Endothelial cell of umbilical vein (primary cell): Measurements from ENCODE around the gene DEFB112.

ENCODE experiments used
- CTCF ChIP-seq, 2 donors: IDR thresholded peaks; 1 replicate in 1 of 2; 2 replicates in 1 of 2; pipeline ENCODE4 v1.5.1; 2011; ENCODE audit warnings: low read length in 2 of 2, mild to moderate bottlenecking in 2 of 2, moderate library complexity in 2 of 2, control low read depth in 1 of 2, inconsistent platforms in 1 of 2, low read depth in 1 of 2; ENCODE audit not compliant: insufficient read depth in 1 of 2; ENCODE audit errors: extremely low read depth in 1 of 2
- EZH2 ChIP-seq: IDR thresholded peaks from 2 replicates; pipeline ENCODE4 v1.6.1; 2012; ENCODE audit warnings: borderline replicate concordance, low read depth, mild to moderate bottlenecking, moderate library complexity, low read length, inconsistent platforms; ENCODE audit not compliant: severe bottlenecking
- GATA2 ChIP-seq: IDR thresholded peaks from 2 replicates; pipeline ENCODE4 v1.7.0; 2011; ENCODE audit warnings: low read depth, mild to moderate bottlenecking, moderate library complexity, mixed read lengths, low read length; ENCODE audit not compliant: insufficient read length, insufficient read depth
- MAX ChIP-seq: IDR thresholded peaks from 2 replicates; pipeline ENCODE4 v1.6.1; 2011; ENCODE audit not compliant: insufficient read depth, insufficient read length
- MYC ChIP-seq: IDR thresholded peaks from one replicate; pipeline ENCODE4 v1.6.1; 2011; ENCODE audit warnings: mild to moderate bottlenecking, low read depth, low read length
- POLR2A ChIP-seq: IDR thresholded peaks from 2 replicates; pipeline ENCODE4 v1.6.1; 2012; ENCODE audit warnings: low read depth, mild to moderate bottlenecking, control low read depth, low read length
- POLR2AphosphoS5 ChIP-seq: IDR thresholded peaks from 2 replicates; pipeline ENCODE4 v1.6.1; 2012; ENCODE audit warnings: low read depth, mild to moderate bottlenecking, control low read depth, low read length, moderate library complexity; ENCODE audit not compliant: insufficient read depth

GRCh38 chr6:50003139-50003538 lies 46.6 kb downstream of the DEFB112 start:
- no peak for TF ChIP-seq CTCF (IDR thresholded peaks at IDR 0.05; ENCODE audit: extremely low read depth in 1 of 2, insufficient read depth in 1 of 2, low read depth in 1 of 2, low read length in 2 of 2)
- TF ChIP-seq EZH2: no peak
- no peak for TF ChIP-seq POLR2AphosphoS5
- no peak for TF ChIP-seq MAX
- no peak for TF ChIP-seq MYC
- no peak for TF ChIP-seq POLR2A
- no peak for TF ChIP-seq GATA2
